ENCODE results near the gene LMX1A. TPM values are rescaled to one million over a fixed set of nuclear protein-coding genes. Genes with fewer than 3 reads are reported as not detected.

LMX1A gene
- total and polyA plus RNA-seq, 2 experiments from 2014 or later = not detected

DNA sequence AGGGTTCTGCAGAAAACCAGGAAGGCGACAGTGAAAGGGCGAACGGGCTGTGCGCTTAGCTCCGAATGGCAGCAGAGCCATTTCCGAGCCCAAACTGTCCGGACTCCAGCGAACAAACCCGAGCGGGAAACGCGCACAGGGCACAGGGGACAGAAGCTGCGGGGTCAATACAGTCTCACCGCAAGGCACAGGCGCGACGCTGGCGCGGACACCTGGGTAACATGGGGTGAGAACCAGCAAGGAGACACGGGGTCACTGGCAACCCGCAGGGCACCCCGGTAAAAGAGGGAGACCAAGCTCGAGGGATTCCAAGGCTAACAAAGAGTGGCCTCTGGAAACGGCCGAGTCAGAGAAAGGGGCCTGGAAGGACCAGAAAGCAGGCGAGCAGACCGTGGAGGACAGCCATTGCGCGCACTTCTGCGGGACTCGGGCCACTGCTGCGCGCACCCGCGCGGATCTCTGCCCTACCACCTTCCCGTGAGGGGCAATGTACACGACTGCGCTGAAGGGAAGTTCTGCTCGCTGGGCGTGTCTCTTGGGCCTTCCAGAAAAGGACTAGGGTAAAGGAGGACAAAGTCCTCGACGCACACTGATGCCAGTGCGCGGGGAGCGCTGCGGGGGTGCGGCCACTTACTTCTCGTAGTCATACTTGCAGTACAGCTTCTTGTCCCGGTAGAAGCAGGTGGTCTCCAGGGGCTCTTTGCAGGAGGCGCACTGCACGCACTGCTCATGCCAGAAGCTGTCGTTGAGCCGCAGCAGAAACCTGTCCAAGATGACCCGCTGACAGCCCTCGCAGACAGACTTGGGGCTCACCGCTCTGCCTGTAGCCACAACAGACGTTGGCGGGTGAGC, 3.8 kb downstream of the LMX1A start:
- no peaks in the 10 kb centered on the region for H3K36me3 ChIP-seq
- H3K27ac ChIP-seq = no peak overlapping the region
- peak in 1 of 2 donors; percentile 48 for DNase-seq (ENCODE audit: low read depth in 1 of 2, low spot score in 1 of 2)
- H3K9me3 ChIP-seq (ENCODE audit: low read depth) = no peaks in the 10 kb centered on the region
- H3K27me3 ChIP-seq = peaks cover 99% of the 10 kb centered on the region
- peak overlapping the region; percentile 7 for H3K4me3 ChIP-seq
- TF ChIP-seq, protein P1, sequence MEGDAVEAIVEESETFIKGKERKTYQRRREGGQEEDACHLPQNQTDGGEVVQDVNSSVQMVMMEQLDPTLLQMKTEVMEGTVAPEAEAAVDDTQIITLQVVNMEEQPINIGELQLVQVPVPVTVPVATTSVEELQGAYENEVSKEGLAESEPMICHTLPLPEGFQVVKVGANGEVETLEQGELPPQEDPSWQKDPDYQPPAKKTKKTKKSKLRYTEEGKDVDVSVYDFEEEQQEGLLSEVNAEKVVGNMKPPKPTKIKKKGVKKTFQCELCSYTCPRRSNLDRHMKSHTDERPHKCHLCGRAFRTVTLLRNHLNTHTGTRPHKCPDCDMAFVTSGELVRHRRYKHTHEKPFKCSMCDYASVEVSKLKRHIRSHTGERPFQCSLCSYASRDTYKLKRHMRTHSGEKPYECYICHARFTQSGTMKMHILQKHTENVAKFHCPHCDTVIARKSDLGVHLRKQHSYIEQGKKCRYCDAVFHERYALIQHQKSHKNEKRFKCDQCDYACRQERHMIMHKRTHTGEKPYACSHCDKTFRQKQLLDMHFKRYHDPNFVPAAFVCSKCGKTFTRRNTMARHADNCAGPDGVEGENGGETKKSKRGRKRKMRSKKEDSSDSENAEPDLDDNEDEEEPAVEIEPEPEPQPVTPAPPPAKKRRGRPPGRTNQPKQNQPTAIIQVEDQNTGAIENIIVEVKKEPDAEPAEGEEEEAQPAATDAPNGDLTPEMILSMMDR (IDR thresholded peaks at IDR 0.05; ENCODE audit: low read depth, low read length) = no peak
- H3K4me1 ChIP-seq (ENCODE audit: low read depth) = peaks cover 29% of the 10 kb centered on the region

DNA sequence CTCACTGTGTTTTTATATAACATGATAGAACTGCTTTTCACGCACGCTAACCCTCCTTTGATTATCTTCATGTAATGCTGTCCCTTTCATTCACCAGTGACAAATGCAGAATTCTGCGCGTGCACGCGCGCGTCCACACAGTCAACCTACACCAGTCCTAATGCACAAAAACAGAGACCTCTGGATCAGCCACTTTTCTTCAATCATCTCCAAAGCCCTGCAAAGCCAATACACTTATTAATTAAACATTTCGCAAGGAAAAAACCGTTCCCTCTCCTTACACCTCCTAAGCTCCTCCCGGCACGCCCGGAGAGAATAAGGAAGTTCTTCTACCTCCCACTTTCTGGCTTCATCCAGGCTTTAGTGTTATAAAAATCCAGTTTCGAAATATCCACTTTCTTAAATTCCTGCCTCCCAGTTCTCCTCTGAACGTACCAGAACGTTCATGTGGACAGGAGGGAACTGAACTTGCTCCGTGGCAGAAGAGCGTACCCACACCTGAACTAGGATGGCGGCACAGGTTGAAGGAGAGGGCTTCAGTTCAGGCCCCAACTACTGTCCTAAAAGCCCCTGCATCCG, 4.6 kb downstream of the LMX1A start:
- H3K4me1 ChIP-seq (ENCODE audit: low read depth) = peaks cover 29% of the 10 kb centered on the region
- peak overlapping the region; percentile 7 for H3K4me3 ChIP-seq
- H3K9me3 ChIP-seq (ENCODE audit: low read depth) = no peaks in the 10 kb centered on the region
- TF ChIP-seq, protein P1 (IDR thresholded peaks at IDR 0.05; ENCODE audit: low read depth, low read length) = no peak
- H3K27me3 ChIP-seq = peaks cover 99% of the 10 kb centered on the region
- no peak overlapping the region for H3K27ac ChIP-seq
- no peaks in the 10 kb centered on the region for H3K36me3 ChIP-seq
- DNase-seq (ENCODE audit: low read depth in 1 of 2, low spot score in 1 of 2) = no peak

DNA sequence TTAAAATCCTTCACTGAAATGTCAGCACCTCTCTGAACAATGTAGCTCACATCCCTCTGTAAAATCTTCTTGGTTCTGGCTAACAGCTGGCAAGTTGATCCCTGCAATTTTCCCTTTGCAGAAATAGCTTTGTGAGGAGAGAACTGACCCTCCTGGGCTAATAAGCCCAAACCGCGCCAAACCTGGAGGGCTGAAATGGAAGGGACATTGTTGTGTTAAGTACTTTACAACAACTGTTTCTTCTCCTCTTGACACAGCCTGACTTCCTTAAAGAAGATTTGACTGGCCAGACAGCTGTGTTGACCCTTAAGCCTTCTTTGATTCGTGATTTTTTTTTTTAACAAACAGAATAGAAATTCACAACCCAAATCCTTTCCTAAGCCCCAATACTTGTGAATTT, 5.7 kb downstream of the LMX1A start:
- no peak for DNase-seq (ENCODE audit: low read depth in 1 of 2, low spot score in 1 of 2)
- TF ChIP-seq, protein P1 (IDR thresholded peaks at IDR 0.05; ENCODE audit: low read depth, low read length) = no peak
- Histone ChIP-seq H3K4me1 (ENCODE audit: low read depth) (peaks cover 21% of the 10 kb centered on the region), H3K27me3 (peaks cover 98% of the 10 kb centered on the region), H3K4me3 (no peak overlapping the region), H3K9me3 (ENCODE audit: low read depth) (no peaks in the 10 kb centered on the region), H3K27ac (no peak overlapping the region), H3K36me3 (no peaks in the 10 kb centered on the region)

DNA sequence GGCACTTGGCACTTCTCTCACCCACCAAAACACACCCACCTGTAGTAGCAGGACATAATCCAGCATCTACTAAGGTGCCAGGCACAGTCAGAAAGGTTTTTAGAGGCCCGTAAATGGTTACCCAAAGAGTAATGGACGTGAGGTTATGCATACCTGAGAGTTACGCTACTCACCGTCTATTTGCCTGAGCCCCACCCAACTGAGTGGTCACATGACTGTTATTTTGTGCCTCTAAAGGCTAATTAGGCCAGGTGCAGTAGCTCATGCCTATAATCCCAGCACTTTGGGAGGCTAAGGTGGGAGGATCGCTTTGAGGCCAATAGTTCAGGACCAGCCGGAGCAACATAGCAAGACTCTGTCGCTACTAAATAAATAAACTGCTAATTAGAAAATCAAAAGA, 11.0 kb downstream of the LMX1A start:
- no peaks in the 10 kb centered on the region for H3K4me1 ChIP-seq (ENCODE audit: low read depth)
- H3K27ac ChIP-seq = no peak overlapping the region

DNA sequence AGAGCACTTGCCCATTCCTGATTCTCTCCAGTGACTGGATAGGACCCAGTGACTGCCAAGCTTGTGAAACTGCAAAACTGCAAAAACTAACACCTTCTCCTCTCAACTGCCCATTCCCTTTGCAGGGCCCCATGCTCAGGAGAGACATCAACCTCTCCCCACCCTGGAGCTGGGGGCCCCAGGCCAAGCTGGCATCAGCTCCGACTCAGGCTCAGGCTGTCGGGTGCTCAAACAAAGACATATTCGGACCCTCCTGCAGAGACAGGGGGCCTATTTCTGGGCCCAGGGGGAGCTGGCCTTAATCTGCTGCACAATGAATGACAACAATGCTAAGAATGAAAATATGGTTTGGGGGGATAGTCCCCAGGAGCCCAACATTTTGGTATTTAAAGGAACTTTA, 11.8 kb downstream of the LMX1A start:
- Histone ChIP-seq H3K9me3 (ENCODE audit: low read depth) (no peaks in the 10 kb centered on the region), H3K27me3 (peaks cover 80% of the 10 kb centered on the region), H3K27ac (no peak overlapping the region), H3K4me3 (no peak overlapping the region), H3K36me3 (no peaks in the 10 kb centered on the region), H3K4me1 (ENCODE audit: low read depth) (no peaks in the 10 kb centered on the region)
- no peak for DNase-seq (ENCODE audit: low read depth in 1 of 2, low spot score in 1 of 2)
- TF ChIP-seq, protein P1 (IDR thresholded peaks at IDR 0.05; ENCODE audit: low read depth, low read length) = no peak

More for the DNA sequence above, 11.0 kb downstream of the LMX1A start:
- Histone ChIP-seq H3K9me3 (ENCODE audit: low read depth) (no peaks in the 10 kb centered on the region), H3K4me3 (no peak overlapping the region), H3K27me3 (peaks cover 84% of the 10 kb centered on the region), H3K36me3 (no peaks in the 10 kb centered on the region)
- DNase-seq (ENCODE audit: low read depth in 1 of 2, low spot score in 1 of 2) = no peak
- TF ChIP-seq, protein P1 (IDR thresholded peaks at IDR 0.05; ENCODE audit: low read depth, low read length) = no peak

All from cardiac muscle cell (in vitro differentiated cells and primary cell).